PC-9 (cell line): Measurements from ENCODE around the gene FAM47E. TPM values are rescaled to one million over a fixed set of nuclear protein-coding genes. Genes with fewer than 3 reads are reported as not detected.

Experiments used
- BruUV-seq: library from RNA; stranded (reverse); fragments of 400-500 nt; replicated peaks from 2 replicates; lab custom pipeline; 2021; lab: Mats Ljungman, UMichigan
- CTCF ChIA-PET: fragments of 300-600 bp; sonication (Branson Sonifier 250); formaldehyde crosslinking; loops from one replicate; lab custom pipeline; 2022; ENCODE audit warnings: antibody characterized with exemption; lab: Charles Lee
- POLR2A ChIA-PET: fragments of 300-600 bp; sonication (Branson Sonifier 250); formaldehyde crosslinking; loops from one replicate; lab custom pipeline; 2022; ENCODE audit warnings: antibody characterized with exemption; ENCODE audit not compliant: unreplicated experiment; lab: Charles Lee
- DNase-seq, 2 experiments: peaks; one replicate each; pipeline versions ENCODE4 v3.0.0 to v3.0.0-alpha.2; 2015 to 2022; ENCODE audit warnings: mixed read lengths in 1 of 2
- H2AFZ ChIP-seq: fragments of 200-600 bp; sonication (generic); 2 replicates; pipeline ENCODE4 v1.8.1; 2017; ENCODE audit warnings: antibody characterized with exemption
- H3F3A ChIP-seq: fragments of 200-600 bp; sonication (generic); 2 replicates; pipeline ENCODE4 v1.8.1; 2017; ENCODE audit warnings: antibody characterized with exemption, mild to moderate bottlenecking, low read depth; ENCODE audit not compliant: insufficient read depth
- H3K27ac ChIP-seq: fragments of 200-600 bp; sonication (generic); 2 replicates; pipeline ENCODE4 v1.6.1; 2016; ENCODE audit warnings: mixed run types
- H3K27me3 ChIP-seq: fragments of 200-600 bp; sonication (generic); 2 replicates; pipeline ENCODE4 v1.6.1; 2016; ENCODE audit warnings: low read depth, mixed run types; ENCODE audit not compliant: insufficient read depth
- H3K36me3 ChIP-seq: fragments of 200-600 bp; sonication (generic); 2 replicates; pipeline ENCODE4 v1.6.1; 2016; ENCODE audit warnings: low read depth, mixed run types
- H3K4me1 ChIP-seq: fragments of 200-600 bp; sonication (generic); replicated peaks from 2 replicates; pipeline ENCODE4 v1.6.1; 2016; ENCODE audit warnings: mixed run types; ENCODE audit not compliant: insufficient read depth
- H3K4me2 ChIP-seq: fragments of 200-600 bp; sonication (generic); 2 replicates; pipeline ENCODE4 v1.6.1; 2017; ENCODE audit warnings: mixed run types
- H3K4me3 ChIP-seq: fragments of 200-600 bp; sonication (generic); 2 replicates; pipeline ENCODE4 v1.6.1; 2016; ENCODE audit warnings: mixed run types
- H3K79me2 ChIP-seq: fragments of 200-600 bp; sonication (generic); 2 replicates; pipeline ENCODE4 v1.6.1; 2017; ENCODE audit warnings: low read depth, mixed run types
- H3K9me2 ChIP-seq: fragments of 200-600 bp; sonication (generic); 2 replicates; pipeline ENCODE4 v1.8.1; 2017; ENCODE audit warnings: mild to moderate bottlenecking; ENCODE audit not compliant: insufficient read depth
- H3K9me3 ChIP-seq: fragments of 200-600 bp; sonication (generic); 2 replicates; pipeline ENCODE4 v1.8.1; 2016; ENCODE audit warnings: low read depth; ENCODE audit not compliant: insufficient read depth
- H4K20me1 ChIP-seq: fragments of 200-600 bp; sonication (generic); 2 replicates; pipeline ENCODE4 v1.8.1; 2017; ENCODE audit not compliant: insufficient read depth
- CTCF ChIP-seq: fragments of 200-600 bp; sonication (generic); conservative IDR thresholded peaks from 2 replicates; pipeline ENCODE4 v1.6.1; 2017; ENCODE audit warnings: mixed run types, antibody characterized with exemption, mild to moderate bottlenecking, moderate library complexity
- EZH2 ChIP-seq: fragments of 200-600 bp; sonication (generic); IDR thresholded peaks from 2 replicates; pipeline ENCODE4 v1.8.0; 2017; ENCODE audit warnings: antibody characterized with exemption, low read depth
- intact Hi-C: fragments of 100-400 bp; cut with micrococcal nuclease; formaldehyde crosslinking; loops from one replicate; pipeline ENCODE4 v1.10.0; 2022; ENCODE audit not compliant: unreplicated experiment
- total RNA-seq: library from RNA; stranded (reverse); gene quantifications from 2 replicates; pipeline ENCODE4 v1.2.3, GENCODE V29; 2021

Gene FAM47E
- total RNA-seq, 1 experiment from 2014 or later: 2.2 TPM

GRCh38 chr4:76233529-76233928, 18.0 kb upstream of the FAM47E start:
- BruUV-seq: no TSS peak
- TF ChIP-seq EZH2 (no peak), CTCF (no peak)
- intact Hi-C loops: no loop called here
- Histone ChIP-seq H3K4me2 (no peak overlapping the region), H3K79me2 (no peaks in the 10 kb centered on the region), H3K36me3 (no peaks in the 10 kb centered on the region), H3K27me3 (no peaks in the 10 kb centered on the region), H2AFZ (no peak overlapping the region), H4K20me1 (no peaks in the 10 kb centered on the region), H3K4me3 (no peak overlapping the region), H3K4me1 (peaks cover 45% of the 10 kb centered on the region), H3F3A (peaks cover 11% of the 10 kb centered on the region; the same call in 1 of the 2 replicates), H3K27ac (no peak overlapping the region), H3K9me2 (no peaks in the 10 kb centered on the region), H3K9me3 (no peaks in the 10 kb centered on the region; the same call in 1 of the 2 replicates)
- ChIA-PET CTCF (no interaction called here), POLR2A (no interaction called here)
- DNase-seq: no peak

GRCh38 chr4:76233967-76234678, 17.4 kb upstream of the FAM47E start:
- Histone ChIP-seq H3K36me3 (no peaks in the 10 kb centered on the region), H3F3A (peaks cover 11% of the 10 kb centered on the region; the same call in 1 of the 2 replicates), H3K9me3 (no peaks in the 10 kb centered on the region; the same call in 1 of the 2 replicates), H3K27ac (no peak overlapping the region), H3K4me2 (no peak overlapping the region), H3K79me2 (no peaks in the 10 kb centered on the region), H2AFZ (no peak overlapping the region), H3K4me3 (no peak overlapping the region), H3K4me1 (peaks cover 45% of the 10 kb centered on the region), H3K9me2 (no peaks in the 10 kb centered on the region), H4K20me1 (no peaks in the 10 kb centered on the region), H3K27me3 (no peaks in the 10 kb centered on the region)
- TF ChIP-seq CTCF (no peak), EZH2 (no peak)
- intact Hi-C loops: no loop called here
- ChIA-PET POLR2A (no interaction called here), CTCF (no interaction called here)
- DNase-seq: no peak
- BruUV-seq: no TSS peak

GRCh38 chr4:76234679-76235044, 16.9 kb upstream of the FAM47E start:
- Histone ChIP-seq H3K27me3 (no peaks in the 10 kb centered on the region), H3K9me3 (no peaks in the 10 kb centered on the region; the same call in 1 of the 2 replicates), H3F3A (peaks cover 11% of the 10 kb centered on the region; the same call in 1 of the 2 replicates), H3K36me3 (no peaks in the 10 kb centered on the region), H3K4me3 (no peak overlapping the region), H3K27ac (no peak overlapping the region), H3K4me2 (no peak overlapping the region), H2AFZ (no peak overlapping the region), H3K4me1 (peaks cover 45% of the 10 kb centered on the region), H3K9me2 (no peaks in the 10 kb centered on the region), H3K79me2 (no peaks in the 10 kb centered on the region), H4K20me1 (no peaks in the 10 kb centered on the region)
- ChIA-PET CTCF (no interaction called here), POLR2A (no interaction called here)
- DNase-seq: no peak
- intact Hi-C loops: no loop called here
- BruUV-seq: no TSS peak
- TF ChIP-seq CTCF (no peak), EZH2 (no peak)
